HCT116 (cell line): ENCODE data around the gene PRAME.

Experiments used
- ATF3 ChIP-seq: IDR thresholded peaks from 2 replicates; pipeline ENCODE4 v1.6.1; 2012
- CBX3 ChIP-seq: IDR thresholded peaks from 2 replicates; pipeline ENCODE4 v1.6.1; 2012; ENCODE audit warnings: low read depth
- CTCF ChIP-seq, 3 experiments: fragments of 200-600 bp in 1 of 3; sonication (generic) in 1 of 3; IDR thresholded peaks in 2 of 3; conservative IDR thresholded peaks in 1 of 3; 2 replicates each; pipeline ENCODE4 v1.5.1; 2012 to 2017; ENCODE audit warnings: low read depth in 2 of 3, low read length in 2 of 3, antibody characterized with exemption in 1 of 3, borderline replicate concordance in 1 of 3, control low read depth in 1 of 3, mild to moderate bottlenecking in 1 of 3, mixed read lengths in 1 of 3, mixed run types in 1 of 3, moderate library complexity in 1 of 3; ENCODE audit not compliant: insufficient read depth in 1 of 3
- EZH2 ChIP-seq: fragments of 200-600 bp; sonication (generic); IDR thresholded peaks from 2 replicates; pipeline ENCODE4 v1.6.1; 2017; ENCODE audit warnings: antibody characterized with exemption, mixed run types
- FOSL1 ChIP-seq: IDR thresholded peaks from 2 replicates; pipeline ENCODE4 v1.6.1; 2012; ENCODE audit warnings: low read depth
- JUND ChIP-seq: IDR thresholded peaks from 2 replicates; pipeline ENCODE4 v1.6.1; 2012
- POLR2A ChIP-seq: IDR thresholded peaks from 2 replicates; pipeline ENCODE4 v1.7.0; 2011; ENCODE audit warnings: borderline replicate concordance; ENCODE audit not compliant: insufficient read depth, insufficient read length; ENCODE audit errors: extremely low read depth
- POLR2AphosphoS5 ChIP-seq: IDR thresholded peaks from 2 replicates; pipeline ENCODE4 v1.6.1; 2011; ENCODE audit warnings: mild to moderate bottlenecking, low read depth, low read length, moderate library complexity
- REST ChIP-seq: IDR thresholded peaks from 2 replicates; pipeline ENCODE4 v1.6.1; 2012; ENCODE audit warnings: low read depth
- SIN3A ChIP-seq: IDR thresholded peaks from 2 replicates; pipeline ENCODE4 v1.6.1; 2012; ENCODE audit warnings: low read depth
- SP1 ChIP-seq: IDR thresholded peaks from 2 replicates; pipeline ENCODE4 v1.6.1; 2012; ENCODE audit warnings: low read depth
- ZNF274 ChIP-seq: fragments of 200-500 bp; sonication (Bioruptor generic); IDR thresholded peaks from 2 replicates; pipeline ENCODE4 v1.6.1; 2014; ENCODE audit warnings: mild to moderate bottlenecking, low read depth, low read length, inconsistent platforms

GRCh38 chr22:22595001-22595835 lies 36.2 kb upstream of the PRAME start:
- TF ChIP-seq CTCF (IDR thresholded peaks at IDR 0.05 in 2 of 3, conservative IDR thresholded peaks at IDR 0.05 in 1 of 3; ENCODE audit: borderline replicate concordance in 1 of 3, insufficient read depth in 1 of 3, low read depth in 2 of 3, low read length in 2 of 3) (no peak), EZH2 (no peak), SP1 (no peak), POLR2AphosphoS5 (no peak), CBX3 (no peak), FOSL1 (no peak), SIN3A (no peak), ATF3 (no peak), POLR2A (no peak), REST (no peak), JUND (no peak), ZNF274 (no peak)
